ENCODE measurements around the gene SUMO1.

DNA sequence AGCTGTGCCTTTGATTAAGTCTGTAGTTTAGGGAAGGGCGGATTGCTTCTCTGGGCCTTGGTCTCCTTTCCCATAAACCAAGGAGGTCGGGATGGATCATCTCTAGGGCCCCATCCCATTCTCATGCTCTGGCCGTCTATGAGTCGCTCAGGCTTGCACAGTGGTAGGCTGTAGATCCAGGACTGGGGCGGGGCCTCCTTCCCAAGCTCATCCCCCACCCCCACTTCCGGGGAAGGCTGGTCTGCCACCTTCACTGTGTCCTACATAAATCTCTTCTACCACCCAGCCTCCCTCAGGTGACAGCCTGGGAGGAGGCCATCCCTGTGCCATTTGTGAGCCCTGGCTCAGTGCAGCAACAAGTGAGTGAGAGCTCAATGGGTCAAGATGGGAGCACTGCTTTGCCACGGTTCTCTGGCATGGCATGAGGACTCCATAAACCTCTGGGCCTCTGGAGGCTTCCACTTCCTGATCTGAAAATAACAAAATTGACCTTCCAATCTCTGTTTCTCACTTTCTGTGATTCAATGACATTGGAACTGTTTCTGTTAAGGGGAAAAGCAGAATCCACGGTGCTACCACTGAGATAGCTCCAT is 68.5 kb downstream of the SUMO1 start:
- TF ChIP-seq, protein P1, sequence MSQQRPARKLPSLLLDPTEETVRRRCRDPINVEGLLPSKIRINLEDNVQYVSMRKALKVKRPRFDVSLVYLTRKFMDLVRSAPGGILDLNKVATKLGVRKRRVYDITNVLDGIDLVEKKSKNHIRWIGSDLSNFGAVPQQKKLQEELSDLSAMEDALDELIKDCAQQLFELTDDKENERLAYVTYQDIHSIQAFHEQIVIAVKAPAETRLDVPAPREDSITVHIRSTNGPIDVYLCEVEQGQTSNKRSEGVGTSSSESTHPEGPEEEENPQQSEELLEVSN (IDR thresholded peaks at IDR 0.05; ENCODE audit: borderline replicate concordance, low read depth) = no peak
- TF ChIP-seq SMC3 (IDR thresholded peaks at IDR 0.05) (no peak), JUN (IDR thresholded peaks at IDR 0.05) (no peak), EP300 (IDR thresholded peaks at IDR 0.05) (no peak), POLR2A (IDR thresholded peaks at IDR 0.05; ENCODE audit: low read length) (no peak)
- TF ChIP-seq, protein P2, sequence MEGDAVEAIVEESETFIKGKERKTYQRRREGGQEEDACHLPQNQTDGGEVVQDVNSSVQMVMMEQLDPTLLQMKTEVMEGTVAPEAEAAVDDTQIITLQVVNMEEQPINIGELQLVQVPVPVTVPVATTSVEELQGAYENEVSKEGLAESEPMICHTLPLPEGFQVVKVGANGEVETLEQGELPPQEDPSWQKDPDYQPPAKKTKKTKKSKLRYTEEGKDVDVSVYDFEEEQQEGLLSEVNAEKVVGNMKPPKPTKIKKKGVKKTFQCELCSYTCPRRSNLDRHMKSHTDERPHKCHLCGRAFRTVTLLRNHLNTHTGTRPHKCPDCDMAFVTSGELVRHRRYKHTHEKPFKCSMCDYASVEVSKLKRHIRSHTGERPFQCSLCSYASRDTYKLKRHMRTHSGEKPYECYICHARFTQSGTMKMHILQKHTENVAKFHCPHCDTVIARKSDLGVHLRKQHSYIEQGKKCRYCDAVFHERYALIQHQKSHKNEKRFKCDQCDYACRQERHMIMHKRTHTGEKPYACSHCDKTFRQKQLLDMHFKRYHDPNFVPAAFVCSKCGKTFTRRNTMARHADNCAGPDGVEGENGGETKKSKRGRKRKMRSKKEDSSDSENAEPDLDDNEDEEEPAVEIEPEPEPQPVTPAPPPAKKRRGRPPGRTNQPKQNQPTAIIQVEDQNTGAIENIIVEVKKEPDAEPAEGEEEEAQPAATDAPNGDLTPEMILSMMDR (IDR thresholded peaks at IDR 0.05) = no peak

Data from A549 (cell line).